ENCODE data around the gene TMEM132D.

- no peak for TF ChIP-seq REST (IDR thresholded peaks at IDR 0.05; ENCODE audit: insufficient read depth in 1 of 2, low read depth in 2 of 2, low read length in 1 of 2)
- TF ChIP-seq, protein P1, sequence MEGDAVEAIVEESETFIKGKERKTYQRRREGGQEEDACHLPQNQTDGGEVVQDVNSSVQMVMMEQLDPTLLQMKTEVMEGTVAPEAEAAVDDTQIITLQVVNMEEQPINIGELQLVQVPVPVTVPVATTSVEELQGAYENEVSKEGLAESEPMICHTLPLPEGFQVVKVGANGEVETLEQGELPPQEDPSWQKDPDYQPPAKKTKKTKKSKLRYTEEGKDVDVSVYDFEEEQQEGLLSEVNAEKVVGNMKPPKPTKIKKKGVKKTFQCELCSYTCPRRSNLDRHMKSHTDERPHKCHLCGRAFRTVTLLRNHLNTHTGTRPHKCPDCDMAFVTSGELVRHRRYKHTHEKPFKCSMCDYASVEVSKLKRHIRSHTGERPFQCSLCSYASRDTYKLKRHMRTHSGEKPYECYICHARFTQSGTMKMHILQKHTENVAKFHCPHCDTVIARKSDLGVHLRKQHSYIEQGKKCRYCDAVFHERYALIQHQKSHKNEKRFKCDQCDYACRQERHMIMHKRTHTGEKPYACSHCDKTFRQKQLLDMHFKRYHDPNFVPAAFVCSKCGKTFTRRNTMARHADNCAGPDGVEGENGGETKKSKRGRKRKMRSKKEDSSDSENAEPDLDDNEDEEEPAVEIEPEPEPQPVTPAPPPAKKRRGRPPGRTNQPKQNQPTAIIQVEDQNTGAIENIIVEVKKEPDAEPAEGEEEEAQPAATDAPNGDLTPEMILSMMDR (IDR thresholded peaks at IDR 0.05): no peak
- TF ChIP-seq POLR2AphosphoS5 (IDR thresholded peaks at IDR 0.05; ENCODE audit: low read depth, low read length): no peak
These were observed 776.1 kb downstream of the TMEM132D start for GRCh38 chr12:129127771-129128170.
